K562 (cell line): ENCODE results near the gene CD8A. TPM values are rescaled to one million over a fixed set of nuclear protein-coding genes. Genes with fewer than 3 reads are reported as not detected.

Experiments used
- ATAC-seq: fragments of 200-7000 bp; cut with Tn5 transposase; 3 replicates; pipeline ENCODE4 v1.9.1; 2020; ENCODE audit warnings: moderate library complexity
- BruUV-seq: library from RNA; stranded (reverse); fragments of 400-500 nt; replicated peaks from 2 replicates; lab custom pipeline; 2021; lab: Mats Ljungman, UMichigan
- CTCF ChIA-PET: fragments of 300-600 bp; formaldehyde crosslinking; extraction: SDS; loops from one replicate; lab custom pipeline; 2021; ENCODE audit warnings: low intra/inter-chr PET ratio; lab: Yijun Ruan, JAX
- POLR2A ChIA-PET: fragments of 300-600, 350-650 bp; sonication (Branson Sonifier 250); formaldehyde crosslinking; extraction: SDS; loops from one replicate; lab custom pipeline; 2021; ENCODE audit warnings: antibody characterized with exemption, inconsistent platforms; lab: Yijun Ruan, JAX
- DNase-seq, 4 experiments: peaks; one replicate each; pipeline versions ENCODE4 v3.0.0 to v3.0.0-alpha.2; 2011 to 2018; ENCODE audit warnings: low spot score in 3 of 4, mixed read lengths in 3 of 4; ENCODE audit errors: extremely low read depth in 1 of 4
- FAIRE-seq: peaks from 2 replicates; lab custom pipeline; 2011; peaks lifted over from hg19 to GRCh38; lab: Jason Lieb, UNC
- H2AFZ ChIP-seq: 2 replicates; pipeline ENCODE4 v1.6.0; 2011; ENCODE audit warnings: low read depth, low read length, control low read depth, inconsistent platforms
- H3K27ac ChIP-seq: fragments of 200-600 bp; 3 replicates; pipeline ENCODE4 v1.8.0; 2011; ENCODE audit warnings: low read depth, mild to moderate bottlenecking, control low read depth, inconsistent platforms, low read length, moderate library complexity, mixed read lengths; ENCODE audit errors: extremely low read depth
- H3K27me3 ChIP-seq, 2 experiments: fragments of 300-600 bp in 1 of 2; 2 replicates in 1 of 2; 3 replicates in 1 of 2; pipeline versions ENCODE4 v1.6.0 to v1.8.0; 2011; ENCODE audit warnings: inconsistent platforms in 2 of 2, low read length in 2 of 2, mild to moderate bottlenecking in 1 of 2, mixed read lengths in 1 of 2, moderate library complexity in 1 of 2; ENCODE audit not compliant: control insufficient read depth in 2 of 2, insufficient read depth in 2 of 2
- H3K36me3 ChIP-seq: fragments of 300-600 bp; 3 replicates; pipeline ENCODE4 v1.8.0; 2011; ENCODE audit warnings: mild to moderate bottlenecking, low read length, inconsistent platforms; ENCODE audit not compliant: control insufficient read depth, insufficient read depth
- H3K4me1 ChIP-seq, 2 experiments: fragments of 200-600 bp in 1 of 2; replicated peaks in 1 of 2; 2 replicates in 1 of 2; 3 replicates in 1 of 2; pipeline versions ENCODE4 v1.5.1 to v1.8.0; 2011; ENCODE audit warnings: inconsistent platforms in 2 of 2, low read length in 2 of 2, mild to moderate bottlenecking in 1 of 2, mixed read lengths in 1 of 2, moderate library complexity in 1 of 2; ENCODE audit not compliant: control insufficient read depth in 2 of 2, insufficient read depth in 2 of 2
- H3K4me2 ChIP-seq: 2 replicates; pipeline ENCODE4 v1.6.1; 2011; ENCODE audit warnings: low read length, control low read depth, inconsistent platforms, mixed read lengths; ENCODE audit not compliant: insufficient read depth
- H3K4me3 ChIP-seq: fragments of 200-600 bp; sonication (generic), shearing (Covaris generic); 2 replicates; pipeline ENCODE4 v1.5.1; 2016; ENCODE audit warnings: control low read depth, inconsistent platforms
- H3K79me2 ChIP-seq: fragments of 200-600 bp; 3 replicates; pipeline ENCODE4 v1.8.0; 2011; ENCODE audit warnings: low read length, inconsistent platforms; ENCODE audit not compliant: control insufficient read depth, insufficient read depth
- H3K9ac ChIP-seq, 2 experiments: 2 replicates each; pipeline versions ENCODE4 v1.6.0 to v1.6.1; 2011; ENCODE audit warnings: low read depth in 2 of 2, low read length in 2 of 2, control low read depth in 1 of 2, inconsistent platforms in 1 of 2, mild to moderate bottlenecking in 1 of 2, mixed read lengths in 1 of 2; ENCODE audit not compliant: insufficient read depth in 1 of 2
- H3K9me1 ChIP-seq: one replicate; pipeline ENCODE4 v1.6.0; 2011; ENCODE audit warnings: inconsistent platforms, mild to moderate bottlenecking, low read length, moderate library complexity; ENCODE audit not compliant: control insufficient read depth, insufficient read depth
- H3K9me3 ChIP-seq: replicated peaks from 2 replicates; pipeline ENCODE4 v1.5.1; 2011; ENCODE audit warnings: low read depth, low read length, inconsistent platforms; ENCODE audit not compliant: control insufficient read depth, insufficient read depth
- H4K20me1 ChIP-seq: replicated peaks from 2 replicates; pipeline ENCODE4 v1.6.1; 2011; ENCODE audit warnings: low read length, inconsistent platforms, mixed read lengths; ENCODE audit not compliant: control insufficient read depth, insufficient read depth
- ARID2 ChIP-seq: fragments of 450-650 bp; IDR thresholded peaks from 2 replicates; pipeline ENCODE4 v1.6.1; 2017; ENCODE audit warnings: antibody characterized with exemption, mild to moderate bottlenecking
- ATF1 ChIP-seq, 2 experiments: fragments of 450-650 bp in 1 of 2; IDR thresholded peaks; 2 replicates each; pipeline ENCODE4 v1.6.1; 2016; ENCODE audit warnings: missing compliant biosample characterization in 1 of 2, missing genetic modification characterization in 1 of 2
- GABPB1 ChIP-seq: sonication (generic); formaldehyde crosslinking; IDR thresholded peaks from 2 replicates; pipeline ENCODE4 v1.8.0; 2022; ENCODE audit warnings: mild to moderate bottlenecking, missing genetic modification reagents
- ILF3 ChIP-seq: fragments of 450-650 bp; IDR thresholded peaks from 2 replicates; pipeline ENCODE4 v1.6.1; 2018; ENCODE audit warnings: antibody characterized with exemption, mild to moderate bottlenecking, moderate library complexity, borderline replicate concordance
- TAF15 ChIP-seq: fragments of 200-400 bp; formaldehyde crosslinking; IDR thresholded peaks from 2 replicates; pipeline ENCODE4 v1.6.1; 2017; ENCODE audit warnings: mild to moderate bottlenecking, low read depth, low read length, moderate library complexity
- ZNF274 ChIP-seq: IDR thresholded peaks from 2 replicates; pipeline ENCODE4 v1.6.1; 2011; ENCODE audit warnings: low read depth, mild to moderate bottlenecking, low read length, moderate library complexity, borderline replicate concordance
- ZNF316 ChIP-seq: fragments of 450-650 bp; IDR thresholded peaks from 2 replicates; pipeline ENCODE4 v1.6.1; 2016
- ZNF764 ChIP-seq: fragments of 250-450 bp; sonication (Bioruptor Pico); IDR thresholded peaks from 2 replicates; pipeline ENCODE4 v1.4.0; 2020; ENCODE audit warnings: low read depth, mild to moderate bottlenecking, moderate library complexity
- WGBS: fragments of 100-300 bp; shearing (Covaris generic); methylation state at CpG from one replicate; pipeline ENCODE4 v1.1.6; 2016; ENCODE audit warnings: low coverage, mixed read lengths; ENCODE audit not compliant: insufficient coverage; ENCODE audit errors: missing lambda C conversion rate; 5-methylcytosine and 5-hydroxymethylcytosine counted together
- in situ Hi-C: fragments of 300-500 bp; cut with MboI; formaldehyde crosslinking; loops from 4 replicates; pipeline ENCODE4 v1.15.0; 2018; ENCODE audit warnings: inconsistent platforms, mixed read lengths
- intact Hi-C: fragments of 100-400 bp; cut with micrococcal nuclease; formaldehyde crosslinking; loops from 2 replicates; pipeline ENCODE4 v1.14.2; 2022
- polyA plus RNA-seq, 8 experiments: library from polyadenylated mRNA; depleted of rRNA in 4 of 8; stranded (reverse) in 5 of 8; unstranded in 3 of 8; fragments of >200 nt; fragmentation: Nextera tagmentation in 2 of 8; fragmentation: Illumina TruSeq in 1 of 8; extraction: Ambion mirVana in 2 of 8; extraction: Trizol in 1 of 8; gene quantifications; 2 replicates each; pipeline versions ENCODE4 v1.2.1 to v1.2.3, GENCODE V29; 2011 to 2014; ENCODE audit warnings: inconsistent platforms in 1 of 8, missing spikeins in 1 of 8
- total RNA-seq, 7 experiments: library from RNA; depleted of rRNA in 6 of 7; stranded (reverse); fragments of >200 nt in 6 of 7; fragmentation: Illumina TruSeq in 2 of 7; extraction: Trizol in 2 of 7; gene quantifications; 2 replicates each; pipeline versions ENCODE4 v1.2.1 to v1.2.3, GENCODE V29; 2011 to 2021; ENCODE audit warnings: low replicate concordance in 1 of 7
- TF ChIP-seq, protein P1 (sequence below): sonication (generic); formaldehyde crosslinking; IDR thresholded peaks from 2 replicates; pipeline ENCODE4 v1.8.0; 2023; ENCODE audit warnings: missing genetic modification reagents, mild to moderate bottlenecking, borderline replicate concordance
- TF ChIP-seq, protein P2 (sequence below): fragments of 250-450 bp; sonication (Bioruptor Pico); IDR thresholded peaks from 2 replicates; pipeline ENCODE4 v1.9.0; 2021; ENCODE audit warnings: mild to moderate bottlenecking

Gene CD8A
- total and polyA plus RNA-seq, 9 of the 15 experiments (the other 6 are each of a cell fraction or from before 2014, with no cell fraction given) = 0.07 TPM; not detected in 8

DNA sequence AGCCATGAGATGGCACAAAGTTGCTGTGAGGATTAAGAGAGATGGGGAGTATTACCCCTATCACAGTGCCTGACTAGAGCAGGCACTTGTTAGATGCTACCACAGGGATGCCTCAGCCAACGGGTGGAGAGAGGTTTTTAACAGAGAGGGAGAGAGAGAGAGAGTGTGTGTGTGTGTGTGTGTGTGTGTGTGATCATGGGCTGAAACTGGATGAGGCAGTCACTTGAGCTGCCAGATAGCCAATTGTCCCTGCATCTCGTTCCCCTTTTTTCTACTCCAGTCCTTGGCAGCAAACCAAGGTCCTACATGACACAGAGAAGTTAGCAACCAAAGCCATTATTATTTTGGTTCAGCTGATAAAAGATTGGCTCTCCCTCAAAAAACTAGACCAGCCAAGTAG is 3.0 kb downstream of the CD8A start:
- no peak overlapping the region for H2AFZ ChIP-seq

GRCh38 chr2:86786001-86786536 is 4.6 kb downstream of the CD8A start:
- Histone ChIP-seq H3K4me3 (no peak overlapping the region), H3K9ac (peak overlapping the region in 1 of 2 experiments; percentile 45; a peak in 1 of 4 replicates), H2AFZ (peak overlapping the region; percentile 18; the same call in 1 of the 2 replicates), H3K9me1 (peaks cover 4% of the 10 kb centered on the region), H3K27ac (no peak overlapping the region), H3K4me2 (no peak overlapping the region; the same call in 1 of the 2 replicates), H3K9me3 (no peaks in the 10 kb centered on the region), H3K36me3 (no peaks in the 10 kb centered on the region), H4K20me1 (no peaks in the 10 kb centered on the region), H3K4me1 (peaks cover 0 to 17% of the 10 kb centered on the region in 2 experiments; a peak in 3 of 5 replicates), H3K27me3 (peaks cover 22 to 48% of the 10 kb centered on the region in 2 experiments; a peak in 4 of 5 replicates), H3K79me2 (no peaks in the 10 kb centered on the region)
- ATAC-seq (peak; percentile 26), DNase-seq (no peak), FAIRE-seq (no peak)
- in situ Hi-C loops = no loop called here
- intact Hi-C loops = no loop called here
- WGBS = 2% methylated on average over 10 of the region's 10 CpGs
- CTCF ChIA-PET = no interaction called here
- POLR2A ChIA-PET = no interaction called here
- BruUV-seq = no TSS peak
- TF ChIP-seq ATF1 (CRISPR knock-in tag; IDR thresholded peaks at IDR 0.05) (no peak), ATF1 (tag; IDR thresholded peaks at IDR 0.05) (peak; percentile 50; the same call in 1 of the 2 replicates), ARID2 (no peak), ZNF316 (no peak), TAF15 (no peak), ZNF274 (no peak), ZNF764 (CRISPR knock-in tag) (no peak), GABPB1 (CRISPR knock-in tag) (no peak)
- TF ChIP-seq, protein P1, sequence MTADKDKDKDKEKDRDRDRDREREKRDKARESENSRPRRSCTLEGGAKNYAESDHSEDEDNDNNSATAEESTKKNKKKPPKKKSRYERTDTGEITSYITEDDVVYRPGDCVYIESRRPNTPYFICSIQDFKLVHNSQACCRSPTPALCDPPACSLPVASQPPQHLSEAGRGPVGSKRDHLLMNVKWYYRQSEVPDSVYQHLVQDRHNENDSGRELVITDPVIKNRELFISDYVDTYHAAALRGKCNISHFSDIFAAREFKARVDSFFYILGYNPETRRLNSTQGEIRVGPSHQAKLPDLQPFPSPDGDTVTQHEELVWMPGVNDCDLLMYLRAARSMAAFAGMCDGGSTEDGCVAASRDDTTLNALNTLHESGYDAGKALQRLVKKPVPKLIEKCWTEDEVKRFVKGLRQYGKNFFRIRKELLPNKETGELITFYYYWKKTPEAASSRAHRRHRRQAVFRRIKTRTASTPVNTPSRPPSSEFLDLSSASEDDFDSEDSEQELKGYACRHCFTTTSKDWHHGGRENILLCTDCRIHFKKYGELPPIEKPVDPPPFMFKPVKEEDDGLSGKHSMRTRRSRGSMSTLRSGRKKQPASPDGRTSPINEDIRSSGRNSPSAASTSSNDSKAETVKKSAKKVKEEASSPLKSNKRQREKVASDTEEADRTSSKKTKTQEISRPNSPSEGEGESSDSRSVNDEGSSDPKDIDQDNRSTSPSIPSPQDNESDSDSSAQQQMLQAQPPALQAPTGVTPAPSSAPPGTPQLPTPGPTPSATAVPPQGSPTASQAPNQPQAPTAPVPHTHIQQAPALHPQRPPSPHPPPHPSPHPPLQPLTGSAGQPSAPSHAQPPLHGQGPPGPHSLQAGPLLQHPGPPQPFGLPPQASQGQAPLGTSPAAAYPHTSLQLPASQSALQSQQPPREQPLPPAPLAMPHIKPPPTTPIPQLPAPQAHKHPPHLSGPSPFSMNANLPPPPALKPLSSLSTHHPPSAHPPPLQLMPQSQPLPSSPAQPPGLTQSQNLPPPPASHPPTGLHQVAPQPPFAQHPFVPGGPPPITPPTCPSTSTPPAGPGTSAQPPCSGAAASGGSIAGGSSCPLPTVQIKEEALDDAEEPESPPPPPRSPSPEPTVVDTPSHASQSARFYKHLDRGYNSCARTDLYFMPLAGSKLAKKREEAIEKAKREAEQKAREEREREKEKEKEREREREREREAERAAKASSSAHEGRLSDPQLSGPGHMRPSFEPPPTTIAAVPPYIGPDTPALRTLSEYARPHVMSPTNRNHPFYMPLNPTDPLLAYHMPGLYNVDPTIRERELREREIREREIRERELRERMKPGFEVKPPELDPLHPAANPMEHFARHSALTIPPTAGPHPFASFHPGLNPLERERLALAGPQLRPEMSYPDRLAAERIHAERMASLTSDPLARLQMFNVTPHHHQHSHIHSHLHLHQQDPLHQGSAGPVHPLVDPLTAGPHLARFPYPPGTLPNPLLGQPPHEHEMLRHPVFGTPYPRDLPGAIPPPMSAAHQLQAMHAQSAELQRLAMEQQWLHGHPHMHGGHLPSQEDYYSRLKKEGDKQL (CRISPR knock-in tag) = no peak

More for the DNA sequence above, 3.0 kb downstream of the CD8A start:
- Histone ChIP-seq H3K9me1 (peaks cover 4% of the 10 kb centered on the region), H3K4me3 (no peak overlapping the region), H3K9me3 (no peaks in the 10 kb centered on the region), H3K36me3 (no peaks in the 10 kb centered on the region), H3K4me1 (peaks cover 0 to 17% of the 10 kb centered on the region in 2 experiments; a peak in 2 of 5 replicates), H3K27ac (no peak overlapping the region), H3K4me2 (no peak overlapping the region), H3K27me3 (peaks cover 25 to 57% of the 10 kb centered on the region in 2 experiments; a peak in 4 of 5 replicates)
- in situ Hi-C loops = no loop called here
- BruUV-seq = no TSS peak
- 2% methylated on average over 2 of the region's 2 CpGs for WGBS
- ATAC-seq = no peak
- intact Hi-C loops = no loop called here
- TF ChIP-seq, protein P2, sequence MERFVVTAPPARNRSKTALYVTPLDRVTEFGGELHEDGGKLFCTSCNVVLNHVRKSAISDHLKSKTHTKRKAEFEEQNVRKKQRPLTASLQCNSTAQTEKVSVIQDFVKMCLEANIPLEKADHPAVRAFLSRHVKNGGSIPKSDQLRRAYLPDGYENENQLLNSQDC (CRISPR knock-in tag) = no peak
- no peak for TF ChIP-seq ILF3
- TF ChIP-seq, all 486 proteins: peak for 0
- Histone ChIP-seq H3K79me2 (no peaks in the 10 kb centered on the region), H3K9ac (no peak overlapping the region), H4K20me1 (no peaks in the 10 kb centered on the region)
- ChIA-PET POLR2A (interaction anchor here (0.6 kb wide), 1 partner anchor 440 kb away, joined by 3 read pairs; no protein-coding TSS in a partner anchor), CTCF (no interaction called here)
- FAIRE-seq (no peak), DNase-seq (no peak)
